NCI-H345 treated with DMSO at 0.1 percent for 48 hours (cell line): ENCODE results near the gene RDH11.
"Not testable (repeated sequence)": the region's sequence is repeated elsewhere in the genome, so short reads cannot be mapped to it uniquely, and the experiment has no call there.

ENCODE experiments used
- DNase-seq: peaks from one replicate; lab custom pipeline; 2025; ENCODE audit not compliant: unreplicated experiment; lab: John Stamatoyannopoulos, UW

Gene RDH11

GRCh38 chr14:67695394-67695949, at the start of gene RDH11:
Gene RDH11 (minus strand): TSS chr14:67695764. CDS start chr14:67695703, 61 bp downstream.
- DNase-seq, result peak; percentile 93

GRCh38 chr14:67744046-67744445, 48.5 kb upstream of the RDH11 start:
- DNase-seq, result no peak

GRCh38 chr14:67738740-67739504, 43.4 kb upstream of the RDH11 start:
- no peak for DNase-seq

- no peak for DNase-seq
Measured at GRCh38 chr14:67736771-67737170, 41.2 kb upstream of the RDH11 start.

- DNase-seq, result no peak
Measured at GRCh38 chr14:67735336-67736147, 40.0 kb upstream of the RDH11 start.

- DNase-seq, result no peak
Measured at GRCh38 chr14:67734675-67735074, 39.1 kb upstream of the RDH11 start.

GRCh38 chr14:67733616-67734015, 38.1 kb upstream of the RDH11 start:
- no peak for DNase-seq

- DNase-seq, result no peak
Measured at GRCh38 chr14:67729072-67729885, 33.7 kb upstream of the RDH11 start.

- DNase-seq, result no peak
Measured at GRCh38 chr14:67728258-67728657, 32.7 kb upstream of the RDH11 start.

GRCh38 chr14:67727361-67727760, 31.8 kb upstream of the RDH11 start:
- no peak for DNase-seq

GRCh38 chr14:67725171-67725570, 29.6 kb upstream of the RDH11 start:
- DNase-seq, result no peak

- DNase-seq, result no peak
Measured at GRCh38 chr14:67722293-67722692, 26.7 kb upstream of the RDH11 start.

GRCh38 chr14:67721875-67722274, 26.3 kb upstream of the RDH11 start:
- DNase-seq, result no peak

- DNase-seq, result no peak
Measured at GRCh38 chr14:67719866-67720265, 24.3 kb upstream of the RDH11 start.

GRCh38 chr14:67719385-67719784, 23.8 kb upstream of the RDH11 start:
- DNase-seq, result not testable (repeated sequence)

GRCh38 chr14:67718265-67718664, 22.7 kb upstream of the RDH11 start:
- no peak for DNase-seq

GRCh38 chr14:67717048-67717447, 21.5 kb upstream of the RDH11 start:
- DNase-seq, result no peak

GRCh38 chr14:67710209-67710608, 14.6 kb upstream of the RDH11 start:
- no peak for DNase-seq

- not testable (repeated sequence) for DNase-seq
Measured at GRCh38 chr14:67709796-67710195, 14.2 kb upstream of the RDH11 start.

- DNase-seq, result not testable (repeated sequence)
Measured at GRCh38 chr14:67709346-67709745, 13.8 kb upstream of the RDH11 start.

- DNase-seq, result no peak
Measured at GRCh38 chr14:67705211-67705610, 9.6 kb upstream of the RDH11 start.
